DLD1 (cell line): Measurements from ENCODE around the gene KLK2.

Experiments used
- in situ Hi-C: cut with HindIII; loops from 2 replicates; pipeline ENCODE4 v1.10.0; 2017; ENCODE audit warnings: low sequenced_read_pairs

The KLK2 gene

DNA sequence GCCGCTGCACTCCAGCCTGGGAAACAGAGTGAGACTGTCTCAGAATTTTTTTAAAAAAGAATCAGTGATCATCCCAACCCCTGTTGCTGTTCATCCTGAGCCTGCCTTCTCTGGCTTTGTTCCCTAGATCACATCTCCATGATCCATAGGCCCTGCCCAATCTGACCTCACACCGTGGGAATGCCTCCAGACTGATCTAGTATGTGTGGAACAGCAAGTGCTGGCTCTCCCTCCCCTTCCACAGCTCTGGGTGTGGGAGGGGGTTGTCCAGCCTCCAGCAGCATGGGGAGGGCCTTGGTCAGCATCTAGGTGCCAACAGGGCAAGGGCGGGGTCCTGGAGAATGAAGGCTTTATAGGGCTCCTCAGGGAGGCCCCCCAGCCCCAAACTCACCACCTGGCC, at the start of gene KLK2:
TSS of gene KLK2 (plus strand) at position 384 of the 400 bp plus-strand sequence. CDS start 35 bp downstream, outside the sequence.
- in situ Hi-C loops = no loop called here

- in situ Hi-C loops = no loop called here
Observed at GRCh38 chr19:50826492-50827240, 46.6 kb upstream of the KLK2 start.

DNA sequence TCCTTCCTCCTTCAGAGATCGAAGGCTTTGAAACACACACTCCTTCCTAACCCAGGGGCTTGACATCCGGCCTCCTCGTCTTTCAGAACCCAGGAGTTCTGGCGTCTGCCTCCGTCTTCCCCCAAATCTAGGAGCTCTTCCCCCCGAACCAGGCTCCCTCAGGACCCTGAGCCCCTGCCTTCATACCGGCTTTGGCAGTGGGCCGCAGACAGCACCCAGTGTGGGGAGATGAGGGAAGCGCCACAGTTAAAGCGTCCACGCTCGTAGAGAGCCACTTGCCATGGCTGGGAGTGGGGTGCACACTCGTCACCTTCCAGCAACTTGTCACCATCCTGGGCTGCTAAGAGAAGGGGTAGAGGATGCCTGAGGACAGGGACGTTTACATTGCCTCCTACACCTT, 45.8 kb upstream of the KLK2 start:
- in situ Hi-C loops = no loop called here

- in situ Hi-C loops = no loop called here
Observed at GRCh38 chr19:50829801-50830200, 43.4 kb upstream of the KLK2 start.

GRCh38 chr19:50830266-50831025, 42.8 kb upstream of the KLK2 start:
- in situ Hi-C loops = no loop called here

GRCh38 chr19:50831026-50831396, 42.2 kb upstream of the KLK2 start:
- in situ Hi-C loops = no loop called here

DNA sequence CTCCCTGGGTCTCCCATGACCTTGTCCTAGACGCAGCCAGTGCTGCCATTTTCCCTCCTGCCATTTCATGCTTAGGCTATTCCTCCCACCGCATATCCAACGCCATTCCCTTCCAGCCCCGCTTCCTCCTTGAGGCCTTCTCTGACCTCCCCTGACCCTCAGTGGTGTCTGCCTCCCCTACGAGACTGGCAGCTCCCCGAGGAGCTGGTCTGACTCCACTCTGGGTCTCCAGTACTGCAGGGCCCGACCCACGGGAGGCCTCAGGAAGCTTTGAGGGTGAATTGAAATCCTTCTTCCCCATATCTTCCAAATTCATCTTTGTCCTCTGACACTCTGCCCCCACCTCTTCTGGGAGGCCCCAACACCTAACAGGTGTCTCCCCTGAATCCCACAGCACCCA, 40.6 kb upstream of the KLK2 start:
- in situ Hi-C loops = no loop called here

DNA sequence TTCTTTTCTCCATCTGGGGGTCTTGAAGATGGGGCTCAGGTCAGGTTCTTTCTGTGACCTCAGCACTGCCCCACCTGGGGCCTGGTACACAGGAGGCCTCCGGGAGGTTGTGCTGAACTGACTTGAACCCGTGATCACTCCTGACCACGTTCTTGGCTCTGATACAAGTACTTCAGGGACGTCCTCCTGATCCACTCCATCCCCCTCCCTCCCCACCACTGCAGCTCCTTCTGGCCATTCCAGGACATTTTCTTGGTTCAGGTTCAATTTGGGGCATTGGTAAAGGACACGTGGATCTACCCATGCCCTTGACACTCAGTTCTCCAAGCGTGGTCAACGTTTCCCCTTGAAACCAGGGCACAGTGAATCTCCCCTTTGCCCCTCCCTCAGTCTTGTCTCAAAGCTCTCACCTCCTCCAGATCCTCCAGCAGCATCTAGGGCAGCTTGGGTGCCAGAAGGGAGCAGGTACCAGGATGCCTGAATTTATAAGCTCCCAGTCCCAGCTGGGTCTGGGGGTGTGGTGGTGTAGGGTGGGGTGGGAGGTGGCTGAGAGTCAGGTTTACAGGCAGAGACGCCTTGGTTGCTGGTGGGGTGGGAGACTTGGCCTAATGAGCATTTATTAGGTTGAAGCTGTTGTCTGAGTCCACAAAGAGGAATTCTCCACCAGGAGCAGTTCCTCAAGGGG, 40.0 kb upstream of the KLK2 start, which contains the start of gene KLK15:
TSS of gene KLK15 (minus strand) at position 458 of the 685 bp plus-strand sequence. CDS start 2,082 bp downstream, outside the sequence.
- in situ Hi-C loops = no loop called here

GRCh38 chr19:50833802-50834167, 39.5 kb upstream of the KLK2 start:
- in situ Hi-C loops = no loop called here

GRCh38 chr19:50835103-50835784, 38.0 kb upstream of the KLK2 start:
- in situ Hi-C loops = no loop called here

DNA sequence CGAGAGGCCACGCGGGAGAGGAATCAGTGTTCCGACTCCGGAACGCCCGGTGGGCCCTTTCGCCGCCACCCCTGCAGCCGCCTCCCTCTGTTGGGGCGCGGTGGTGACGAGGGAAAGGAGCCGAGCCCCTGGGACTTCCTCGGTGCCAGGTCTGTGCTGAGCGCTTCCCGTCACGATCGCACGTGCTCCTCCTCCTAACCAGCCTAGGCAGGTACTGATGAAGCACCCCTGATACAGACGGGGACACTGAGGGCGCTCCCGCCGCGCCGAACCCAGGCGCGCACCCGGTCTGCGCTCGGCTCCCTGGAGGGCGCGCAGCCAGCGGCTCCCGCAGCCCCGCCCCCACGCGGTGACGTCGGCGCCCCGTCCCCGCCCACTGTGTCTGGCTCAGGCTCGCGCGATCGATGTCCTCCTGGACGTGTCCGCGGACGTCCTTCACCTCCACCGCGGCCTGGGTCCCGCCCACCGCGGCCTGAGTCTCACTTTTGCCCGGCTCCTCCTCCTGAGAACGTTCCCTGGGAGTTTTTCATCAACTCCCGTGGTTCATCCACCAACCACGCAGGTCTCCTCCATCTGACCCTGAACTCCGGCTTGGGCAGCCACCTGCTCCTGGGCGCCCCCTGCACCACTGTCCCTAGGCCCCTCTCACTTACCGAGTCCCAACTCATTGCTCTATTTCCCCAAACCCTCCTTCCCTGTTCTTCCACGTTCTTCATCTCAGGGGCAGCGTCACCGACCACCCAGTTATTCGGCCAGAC, 37.3 kb upstream of the KLK2 start:
- in situ Hi-C loops = no loop called here

GRCh38 chr19:50836543-50837195, 36.6 kb upstream of the KLK2 start:
- in situ Hi-C loops = no loop called here

- in situ Hi-C loops = no loop called here
Observed at GRCh38 chr19:50837300-50837699, 35.9 kb upstream of the KLK2 start.

- in situ Hi-C loops = no loop called here
Observed at GRCh38 chr19:50838239-50838638, 35.0 kb upstream of the KLK2 start.

DNA sequence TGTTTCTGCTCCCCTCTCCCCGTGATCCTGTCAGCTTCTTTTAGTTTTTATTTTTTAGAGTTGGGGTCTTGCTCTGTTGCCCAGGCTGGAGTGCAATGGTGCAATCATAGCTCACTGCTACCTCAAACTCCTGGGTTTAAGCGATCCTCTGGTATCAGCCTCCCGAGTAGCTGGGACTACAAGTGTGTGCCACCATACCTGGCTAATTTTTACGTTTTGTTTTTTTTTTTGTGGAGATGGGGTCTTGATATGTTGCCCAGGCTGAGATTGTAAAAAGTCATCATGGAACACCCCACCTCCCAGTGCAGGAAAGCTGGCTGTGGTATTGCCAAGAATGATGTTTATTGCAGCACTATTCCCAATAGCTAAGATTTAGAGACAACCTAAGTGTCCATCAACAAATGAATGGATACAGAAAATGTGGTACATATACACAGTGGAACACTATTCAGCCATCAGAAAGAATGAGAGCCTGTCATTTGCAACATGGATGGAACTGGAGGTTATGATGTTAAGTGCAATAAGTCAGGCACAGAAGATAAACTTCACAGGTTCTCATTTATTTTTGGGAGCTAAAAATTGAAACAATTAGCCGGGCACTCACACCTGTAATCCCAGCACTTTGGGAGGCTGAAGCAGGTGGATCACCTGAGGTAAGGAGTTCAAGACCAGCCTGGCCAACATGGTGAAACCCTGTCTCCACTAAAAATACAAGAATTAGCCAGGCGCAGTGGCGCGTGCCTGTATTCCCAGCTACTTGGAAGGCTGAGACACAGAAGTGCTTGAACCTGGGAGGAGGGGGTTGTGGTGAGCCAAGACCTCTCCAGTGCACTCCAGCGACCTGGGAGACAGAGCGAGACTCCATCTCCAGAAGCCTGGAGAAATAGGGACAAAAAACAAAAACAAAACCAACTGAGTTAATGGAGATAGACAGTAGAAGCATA, 33.3 kb upstream of the KLK2 start:
- in situ Hi-C loops = no loop called here

GRCh38 chr19:50842130-50842529, 31.1 kb upstream of the KLK2 start:
- in situ Hi-C loops = no loop called here

- in situ Hi-C loops = no loop called here
Observed at GRCh38 chr19:50843205-50843604, 30.0 kb upstream of the KLK2 start.

DNA sequence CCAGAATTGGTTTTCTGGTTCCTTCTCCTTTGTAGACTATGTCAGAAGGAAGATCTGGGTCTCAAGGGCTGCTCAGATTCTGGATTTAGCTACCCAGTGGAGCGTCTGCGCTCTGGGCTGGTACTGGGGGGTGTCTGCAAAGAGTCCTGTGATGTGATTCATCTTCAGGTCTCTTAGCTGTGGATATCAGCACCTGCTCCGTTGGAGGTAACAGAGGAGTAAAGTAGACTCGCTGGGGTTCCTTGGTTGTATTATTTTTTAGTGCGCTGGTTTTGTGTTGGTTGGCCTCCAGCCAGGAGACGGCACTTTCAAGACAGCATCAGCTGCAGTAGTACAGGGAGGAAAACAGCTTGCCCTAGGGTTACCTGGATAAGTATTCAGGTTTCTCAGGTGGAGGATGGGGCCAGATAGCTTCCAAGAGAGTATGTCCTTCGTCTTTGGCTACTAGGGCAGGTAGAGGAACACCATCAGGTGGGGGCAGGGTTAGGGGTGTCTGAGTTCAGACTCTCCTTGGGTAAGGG, 29.5 kb upstream of the KLK2 start:
- in situ Hi-C loops = no loop called here
